KG1 (cell line): ENCODE results near the gene GJC2.

Experiments
- DNase-seq: peaks from one replicate; lab custom pipeline; 2025; lab: John Stamatoyannopoulos, UW

Gene GJC2

GRCh38 chr1:228145463-228146416 is 4.0 kb upstream of the GJC2 start:
- DNase-seq, result no peak

DNA sequence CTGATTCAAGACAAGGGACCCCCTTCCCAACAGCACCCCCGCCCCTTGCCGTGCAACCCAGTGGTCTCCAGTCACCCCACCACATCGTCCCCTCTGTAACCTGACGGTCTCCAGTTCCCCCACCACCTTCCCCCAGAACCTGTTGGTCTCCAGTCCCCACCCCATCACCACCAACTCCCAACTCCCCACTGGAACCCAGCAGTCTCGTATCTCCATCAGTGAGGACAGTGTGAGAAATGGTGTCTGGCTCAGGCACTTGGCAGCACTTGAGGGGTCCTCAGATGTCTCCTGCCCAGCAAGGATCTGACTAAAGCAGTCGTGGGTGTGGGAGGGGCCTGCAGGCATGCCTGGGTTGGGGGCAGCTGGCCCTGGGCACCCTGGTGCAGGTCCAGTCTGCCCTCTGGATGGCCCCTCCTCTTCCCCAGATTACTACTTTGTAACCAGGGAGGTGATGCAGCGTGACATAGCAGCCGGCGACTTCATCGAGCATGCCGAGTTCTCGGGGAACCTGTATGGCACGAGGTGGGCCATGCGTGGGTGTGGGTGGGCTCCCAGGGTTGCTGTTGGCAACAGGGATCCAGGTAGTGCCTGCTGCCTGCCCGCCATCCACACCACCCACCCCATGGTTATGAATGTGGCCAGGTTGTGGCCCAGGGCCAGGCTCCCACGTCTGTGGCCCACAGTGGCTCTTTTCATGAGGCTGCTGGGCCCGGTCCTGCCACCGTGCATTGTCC is 3.1 kb upstream of the GJC2 start:
- no peak for DNase-seq

DNA sequence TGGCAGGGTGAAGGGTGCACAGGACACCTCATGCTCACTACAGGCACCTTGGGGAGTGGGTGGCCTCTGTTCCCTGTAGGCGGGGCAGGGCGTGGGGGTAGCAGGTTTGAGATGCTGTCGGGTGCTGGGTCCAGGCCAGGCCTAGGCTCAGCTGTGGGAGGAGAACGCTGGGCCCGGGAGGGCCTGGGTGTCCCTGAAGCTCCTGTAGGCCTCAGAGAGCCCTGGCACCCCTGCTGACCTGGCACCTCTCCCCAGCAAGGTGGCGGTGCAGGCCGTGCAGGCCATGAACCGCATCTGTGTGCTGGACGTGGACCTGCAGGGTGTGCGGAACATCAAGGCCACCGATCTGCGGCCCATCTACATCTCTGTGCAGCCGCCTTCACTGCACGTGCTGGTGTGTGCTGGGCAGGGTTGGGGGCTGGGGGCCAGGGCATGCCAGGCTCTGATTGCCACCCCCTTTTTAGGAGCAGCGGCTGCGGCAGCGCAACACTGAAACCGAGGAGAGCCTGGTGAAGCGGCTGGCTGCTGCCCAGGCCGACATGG is 2.5 kb upstream of the GJC2 start:
- no peak for DNase-seq

DNA sequence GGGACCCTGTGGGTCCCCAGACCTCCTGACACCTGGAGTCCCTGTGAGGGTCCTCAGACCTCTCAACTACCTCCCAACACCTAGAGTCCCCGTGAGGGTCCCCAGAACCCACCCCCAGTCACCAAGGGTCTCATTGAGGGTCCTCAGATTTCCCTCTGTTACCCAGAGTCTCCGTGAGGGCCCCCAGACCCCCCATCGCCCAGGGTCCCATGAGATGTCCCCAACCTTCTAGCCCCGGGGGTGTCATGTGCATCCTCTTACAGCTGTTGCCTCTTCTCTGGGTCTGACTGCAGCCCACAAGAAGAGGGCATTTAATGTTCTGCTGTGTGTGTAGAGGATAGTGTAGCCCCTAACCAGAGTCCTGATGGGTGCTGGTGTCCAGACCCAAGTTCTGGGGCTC is 2.0 kb upstream of the GJC2 start:
- no peak for DNase-seq

- no peak for DNase-seq
Observed at GRCh38 chr1:228148196-228148861, 1.4 kb upstream of the GJC2 start.

DNA sequence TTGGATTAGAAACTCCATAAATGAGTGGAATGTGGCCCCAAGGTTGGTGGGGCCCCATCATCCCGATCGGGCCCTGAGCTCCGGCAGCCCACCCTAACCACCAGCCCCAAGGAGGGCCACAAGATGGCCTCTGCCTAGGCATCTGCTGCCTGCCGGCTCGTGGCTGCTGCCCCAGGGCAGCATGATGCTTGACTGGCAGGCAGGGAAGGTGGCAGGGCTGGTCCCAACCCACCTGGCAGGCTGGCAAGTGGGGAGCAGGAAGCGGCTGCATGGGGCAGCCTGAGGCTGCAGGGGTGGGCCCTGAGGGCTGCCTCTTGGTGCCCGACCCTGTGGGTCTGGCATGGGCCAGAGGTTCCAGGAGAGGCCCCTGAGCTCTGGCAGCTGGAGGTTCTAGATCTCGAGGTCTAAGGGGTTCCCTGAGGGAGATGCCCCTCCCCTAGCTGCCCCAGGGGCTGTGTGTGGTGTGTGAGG is 760 bp upstream of the GJC2 start:
- no peak for DNase-seq

DNA sequence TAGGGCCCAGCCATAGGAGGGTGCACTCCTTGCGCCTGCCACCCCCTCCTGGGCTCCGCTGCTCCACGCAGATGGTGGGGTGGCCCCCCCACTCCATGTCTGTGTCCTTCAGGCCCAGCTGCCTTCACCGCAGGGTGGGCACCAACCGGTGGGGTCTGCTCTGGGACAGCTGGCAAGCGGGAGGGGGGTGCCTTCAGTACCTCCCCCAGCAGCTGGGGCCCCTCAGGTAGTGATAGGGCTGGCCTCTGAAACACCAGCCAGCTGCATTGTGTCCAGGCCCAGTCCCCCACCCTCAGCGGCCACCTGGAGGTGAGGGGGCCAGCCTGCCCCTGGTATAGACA is 360 bp downstream of the GJC2 start:
- DNase-seq, result no peak

DNA sequence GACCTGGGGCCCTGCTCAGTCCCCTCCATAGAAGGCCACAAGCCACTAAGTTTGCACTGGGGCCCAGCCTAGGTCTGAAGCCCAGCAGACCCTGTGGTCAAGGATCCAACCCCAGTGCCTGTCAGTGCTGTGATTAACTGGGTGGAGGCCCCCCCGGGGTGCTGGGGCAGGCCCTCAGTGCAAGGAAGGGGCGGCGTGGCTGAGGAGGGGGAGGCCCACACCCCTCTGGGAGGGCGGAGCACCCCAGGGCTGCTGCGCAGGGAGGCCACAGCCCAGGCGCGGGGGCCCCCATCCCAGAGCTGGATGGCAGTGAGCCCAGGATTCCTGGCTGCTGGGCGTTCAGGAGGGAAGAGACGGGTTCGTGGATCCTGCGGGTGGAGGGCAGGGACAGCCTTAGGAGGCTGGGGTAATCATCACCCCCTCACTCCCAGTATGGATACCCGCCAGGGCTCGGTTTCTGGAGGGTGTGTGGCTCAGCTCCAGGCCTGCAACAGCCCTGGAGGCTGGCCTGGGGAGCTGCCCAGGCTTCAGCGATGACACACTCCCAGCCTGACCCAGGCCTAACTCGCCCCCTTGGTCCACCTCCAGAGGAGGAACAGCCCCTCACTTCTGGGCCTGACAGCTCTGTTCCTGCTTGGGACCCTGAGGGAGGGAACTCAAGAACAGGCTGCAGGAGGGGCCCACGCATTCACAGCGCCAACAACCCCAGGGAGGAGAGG is 890 bp downstream of the GJC2 start:
- DNase-seq, result no peak

GRCh38 chr1:228151180-228151925 is 1.6 kb downstream of the GJC2 start:
- no peak for DNase-seq

DNA sequence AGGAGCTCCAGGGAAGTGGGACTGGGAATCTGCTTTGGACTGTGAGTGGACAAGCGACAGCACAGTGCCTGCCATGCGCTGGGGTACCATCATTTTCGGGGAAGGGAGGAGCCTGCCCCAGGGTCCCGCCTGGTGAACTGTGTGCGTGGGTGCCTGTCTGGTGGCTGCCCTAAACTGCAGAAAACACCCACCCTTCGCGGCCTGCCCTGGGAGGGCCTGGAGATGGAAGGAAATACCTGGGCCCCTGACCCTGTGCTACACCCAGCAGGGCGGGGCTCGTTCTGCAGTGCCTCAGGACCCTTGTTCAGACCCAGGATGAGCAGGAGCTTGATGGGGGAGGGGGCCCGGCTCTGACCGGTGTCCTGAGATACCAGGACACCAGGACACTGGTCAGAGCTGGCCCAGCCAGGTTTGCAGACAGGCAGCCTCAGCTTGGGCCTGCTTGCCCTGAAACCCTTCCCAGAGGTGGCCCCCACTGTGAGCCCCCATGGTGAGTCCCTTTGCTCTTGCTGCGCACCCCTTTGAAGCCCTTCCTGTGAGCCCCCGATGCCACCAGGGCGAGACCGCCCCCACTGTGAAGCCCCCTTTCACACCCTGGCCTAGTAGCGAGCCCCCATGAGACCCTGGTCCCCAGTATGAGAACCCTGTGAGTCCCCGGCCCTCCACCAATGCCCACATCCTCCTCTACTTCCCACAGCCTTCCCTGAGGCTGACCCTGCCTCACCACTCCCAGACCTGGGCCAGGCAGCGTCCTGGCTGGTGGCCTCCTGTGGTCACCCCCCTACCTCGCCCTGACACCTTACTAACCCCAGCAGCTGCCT is 2.6 kb downstream of the GJC2 start:
- DNase-seq, result no peak

DNA sequence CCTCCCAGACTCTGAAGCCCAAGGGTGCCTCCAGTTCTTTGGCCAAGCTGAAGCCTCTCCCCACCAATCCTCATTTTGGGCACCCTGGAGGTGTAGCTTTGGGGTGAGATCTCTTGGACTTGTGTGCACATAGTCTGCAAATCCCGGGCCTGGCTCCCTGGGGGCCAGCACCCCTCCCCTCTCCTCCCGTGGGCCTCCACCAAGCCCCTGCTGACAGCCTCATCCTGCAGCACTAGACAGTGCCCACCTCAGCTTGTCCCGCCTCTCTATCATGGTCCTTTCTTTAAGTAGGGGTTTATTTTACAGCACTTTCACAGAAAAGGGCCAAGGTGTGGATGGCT is 3.2 kb downstream of the GJC2 start:
- DNase-seq, result no peak

GRCh38 chr1:228154021-228154669 is 4.4 kb downstream of the GJC2 start:
- DNase-seq, result no peak

DNA sequence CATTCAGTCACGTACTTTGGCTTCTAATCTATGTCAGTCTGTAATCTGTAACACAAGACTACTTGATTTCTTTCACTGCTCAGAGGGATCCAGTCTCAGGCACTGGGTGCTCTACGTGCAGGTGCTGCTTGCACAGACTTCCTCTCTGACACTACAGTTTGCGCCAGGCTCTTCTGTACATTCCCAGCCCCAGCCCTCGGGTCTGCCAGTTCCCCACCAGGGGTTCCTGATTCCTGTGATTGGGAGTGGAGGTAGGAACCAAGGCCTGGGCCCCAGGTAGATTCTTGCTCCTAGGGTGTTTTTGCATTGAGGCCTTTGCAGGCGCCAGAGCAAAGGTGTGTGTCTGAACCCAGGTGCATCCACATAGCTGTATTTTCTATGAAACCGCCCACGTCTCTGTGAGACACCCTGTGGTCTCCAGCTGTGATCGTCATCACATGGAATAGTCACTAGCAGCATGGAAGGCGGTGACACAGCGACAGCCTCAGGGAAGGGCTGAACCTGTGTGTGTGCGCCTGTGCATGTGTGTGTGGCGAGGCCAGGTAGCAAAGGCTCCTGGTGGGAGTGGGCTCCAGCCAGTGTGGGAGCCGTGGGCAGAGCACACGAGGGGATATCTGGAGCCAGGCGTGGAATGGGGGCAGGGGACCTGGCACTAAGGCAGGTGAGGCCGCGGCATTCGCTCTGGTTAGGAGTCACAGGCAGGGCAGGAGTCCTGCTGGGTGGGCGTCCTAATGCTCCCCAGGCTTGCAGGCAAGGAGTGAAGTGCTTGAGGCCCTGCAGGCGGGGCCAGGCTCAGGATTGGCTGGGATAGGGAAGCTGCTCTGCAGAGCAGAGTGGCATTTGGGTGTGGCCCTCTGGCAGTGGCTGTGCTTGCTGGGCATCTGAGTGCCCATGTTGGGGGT is 5.2 kb downstream of the GJC2 start:
- DNase-seq, result no peak

GRCh38 chr1:228155596-228156514 is 6.1 kb downstream of the GJC2 start:
- DNase-seq, result no peak

DNA sequence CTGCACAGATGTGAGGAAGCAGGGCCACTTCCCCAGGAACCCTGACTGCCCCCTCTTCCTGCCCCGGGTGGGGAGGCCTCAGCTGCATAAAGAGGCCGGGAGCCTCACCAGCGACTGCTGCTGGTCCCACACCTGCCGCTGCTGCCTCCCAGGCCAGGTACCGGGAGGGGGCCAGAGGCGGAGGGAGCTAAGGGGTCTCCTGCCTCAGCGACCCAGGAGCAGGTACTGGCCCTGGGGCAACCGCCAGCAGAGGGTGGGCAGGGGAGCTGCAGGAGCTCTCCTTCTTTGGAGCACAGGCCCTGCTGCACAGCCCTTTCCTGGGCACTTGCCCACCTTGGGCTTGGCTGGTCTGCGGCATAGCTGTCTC is 6.8 kb downstream of the GJC2 start:
- no peak for DNase-seq

- DNase-seq, result no peak
Observed at GRCh38 chr1:228156941-228157728, 7.4 kb downstream of the GJC2 start.

- no peak for DNase-seq
Observed at GRCh38 chr1:228157729-228158126, 8.0 kb downstream of the GJC2 start.
